NCI-H1417 treated with DMSO at 0.1 percent for 48 hours (cell line): Measurements from ENCODE around the gene PRKCG.

Experiments used
- DNase-seq: peaks from one replicate; lab custom pipeline; 2025; lab: John Stamatoyannopoulos, UW

PRKCG gene

GRCh38 chr19:53872762-53873161, 9.2 kb upstream of the PRKCG start:
- no peak for DNase-seq

GRCh38 chr19:53873773-53874605, 8.0 kb upstream of the PRKCG start:
- no peak for DNase-seq

- DNase-seq: no peak
These were observed 7.4 kb upstream of the PRKCG start for GRCh38 chr19:53874606-53874990.

GRCh38 chr19:53875602-53876325, 6.2 kb upstream of the PRKCG start:
- no peak for DNase-seq

GRCh38 chr19:53876651-53877224, 5.3 kb upstream of the PRKCG start:
- no peak for DNase-seq

GRCh38 chr19:53877361-53877766, 4.6 kb upstream of the PRKCG start:
- DNase-seq: no peak

GRCh38 chr19:53878776-53879139, 3.2 kb upstream of the PRKCG start:
- no peak for DNase-seq

- no peak for DNase-seq
These were observed 2.6 kb upstream of the PRKCG start for GRCh38 chr19:53879140-53880081.

GRCh38 chr19:53880711-53881481, 1.1 kb upstream of the PRKCG start:
- DNase-seq: no peak

- no peak for DNase-seq
These were observed 524 bp downstream of the PRKCG start for GRCh38 chr19:53882391-53883050.

GRCh38 chr19:53883231-53883661, 1.2 kb downstream of the PRKCG start:
- no peak for DNase-seq

- no peak for DNase-seq
These were observed 1.7 kb downstream of the PRKCG start for GRCh38 chr19:53883741-53884140.

GRCh38 chr19:53884256-53884655, 2.3 kb downstream of the PRKCG start:
- DNase-seq: no peak

GRCh38 chr19:53885036-53885435, 3.0 kb downstream of the PRKCG start:
- no peak for DNase-seq

GRCh38 chr19:53892301-53892980, 10.4 kb downstream of the PRKCG start:
- no peak for DNase-seq

- DNase-seq: no peak
These were observed 11.0 kb downstream of the PRKCG start for GRCh38 chr19:53892981-53893325.

GRCh38 chr19:53894707-53895106, 12.7 kb downstream of the PRKCG start:
- DNase-seq: no peak

- no peak for DNase-seq
These were observed 14.7 kb downstream of the PRKCG start for GRCh38 chr19:53896682-53897081.

GRCh38 chr19:53897459-53897858, 15.5 kb downstream of the PRKCG start:
- no peak for DNase-seq

GRCh38 chr19:53898166-53898565, 16.2 kb downstream of the PRKCG start:
- DNase-seq: no peak
